GM23338 (cell line): ENCODE data around the gene KCNH4. TPM values are rescaled to one million over a fixed set of nuclear protein-coding genes. Genes with fewer than 3 reads are reported as not detected.
A peak's percentile ranks its signal among the peaks of the same experiment; 100 is the strongest.

Source experiments
- ATAC-seq: fragments of 200-7000 bp; cut with Tn5 transposase; 3 replicates; pipeline ENCODE4 v1.9.1; 2020
- DNase-seq: peaks from one replicate; pipeline ENCODE4 v3.0.0-alpha.2; 2015; ENCODE audit warnings: low spot score
- H2AFZ ChIP-seq: fragments of 200-600 bp; sonication (generic); 2 replicates; pipeline ENCODE4 v1.8.0; 2016; ENCODE audit warnings: antibody characterized with exemption, mild to moderate bottlenecking, moderate library complexity
- H3F3A ChIP-seq: fragments of 200-600 bp; sonication (generic); replicated peaks from 2 replicates; pipeline ENCODE4 v1.8.0; 2017; ENCODE audit warnings: antibody characterized with exemption, mixed run types, low read depth
- H3K27ac ChIP-seq: fragments of 200-600 bp; sonication (generic); 2 replicates; pipeline ENCODE4 v1.6.1; 2016; ENCODE audit warnings: low read depth
- H3K27me3 ChIP-seq: fragments of 200-600 bp; sonication (generic); 2 replicates; pipeline ENCODE4 v1.8.0; 2016; ENCODE audit warnings: mild to moderate bottlenecking, mixed run types, moderate library complexity; ENCODE audit not compliant: insufficient read depth
- H3K36me3 ChIP-seq: fragments of 200-600 bp; sonication (generic); 2 replicates; pipeline ENCODE4 v1.8.0; 2016; ENCODE audit warnings: mild to moderate bottlenecking; ENCODE audit not compliant: insufficient read depth
- H3K4me1 ChIP-seq: fragments of 200-600 bp; sonication (generic); 2 replicates; pipeline ENCODE4 v1.8.0; 2016; ENCODE audit warnings: mild to moderate bottlenecking, moderate library complexity; ENCODE audit not compliant: insufficient read depth
- H3K4me2 ChIP-seq: fragments of 200-600 bp; sonication (generic); 2 replicates; pipeline ENCODE4 v1.7.1; 2017; ENCODE audit warnings: mixed run types
- H3K4me3 ChIP-seq: fragments of 200-600 bp; sonication (generic); 2 replicates; pipeline ENCODE4 v1.6.1; 2016; ENCODE audit warnings: mixed run types
- H3K79me2 ChIP-seq: fragments of 200-600 bp; sonication (generic); replicated peaks from 2 replicates; pipeline ENCODE4 v1.8.0; 2017; ENCODE audit warnings: mild to moderate bottlenecking; ENCODE audit not compliant: insufficient read depth
- H3K9me2 ChIP-seq: fragments of 200-600 bp; sonication (generic); 2 replicates; pipeline ENCODE4 v1.8.0; 2017; ENCODE audit not compliant: insufficient read depth
- H4K20me1 ChIP-seq: fragments of 200-600 bp; sonication (generic); replicated peaks from 2 replicates; pipeline ENCODE4 v1.8.0; 2017; ENCODE audit warnings: mild to moderate bottlenecking; ENCODE audit not compliant: insufficient read depth
- H3K27ac Mint-ChIP-seq: 2 replicates; pipeline ENCODE4 v1.8.0; 2020; ENCODE audit warnings: inconsistent platforms, mild to moderate bottlenecking, moderate library complexity, mixed read lengths
- H3K27me3 Mint-ChIP-seq: 3 replicates; pipeline ENCODE4 v1.8.0; 2022; ENCODE audit warnings: low read depth, mild to moderate bottlenecking, moderate library complexity, mixed read lengths, inconsistent platforms; ENCODE audit not compliant: insufficient read depth, poor library complexity
- H3K36me3 Mint-ChIP-seq: 3 replicates; pipeline ENCODE4 v1.8.0; 2021; ENCODE audit warnings: low read depth, mild to moderate bottlenecking, inconsistent platforms, moderate library complexity, mixed read lengths
- H3K4me1 Mint-ChIP-seq: 3 replicates; pipeline ENCODE4 v1.8.0; 2020; ENCODE audit warnings: mild to moderate bottlenecking, inconsistent platforms, mixed read lengths
- H3K4me3 Mint-ChIP-seq: 3 replicates; pipeline ENCODE4 v1.8.0; 2021; ENCODE audit warnings: moderate library complexity, mild to moderate bottlenecking, inconsistent platforms, mixed read lengths
- H3K9me3 Mint-ChIP-seq: 3 replicates; pipeline ENCODE4 v1.8.0; 2020; ENCODE audit warnings: moderate library complexity, mild to moderate bottlenecking, inconsistent platforms, mixed read lengths
- CREB1 ChIP-seq: fragments of 250-450 bp; sonication (Bioruptor Pico); IDR thresholded peaks from 2 replicates; pipeline ENCODE4 v1.5.0; 2020; ENCODE audit warnings: low read depth, mild to moderate bottlenecking, moderate library complexity
- CTCF ChIP-seq, 2 experiments: fragments of 200-600 bp in 1 of 2; sonication (generic) in 1 of 2; conservative IDR thresholded peaks; 2 replicates each; pipeline versions ENCODE4 v1.5.1 to v1.6.1; 2016 to 2017; ENCODE audit warnings: antibody characterized with exemption in 2 of 2, low read depth in 2 of 2, mild to moderate bottlenecking in 2 of 2, moderate library complexity in 1 of 2
- EZH2phosphoT487 ChIP-seq: fragments of 200-600 bp; sonication (generic); IDR thresholded peaks from one replicate; pipeline ENCODE4 v1.8.1; 2018; ENCODE audit warnings: antibody characterized with exemption; ENCODE audit not compliant: unreplicated experiment
- NANOG ChIP-seq: IDR thresholded peaks from 2 replicates; pipeline ENCODE4 v1.6.1; 2016; ENCODE audit warnings: antibody characterized with exemption, borderline replicate concordance
- POLR2AphosphoS5 ChIP-seq: IDR thresholded peaks from 2 replicates; pipeline ENCODE4 v1.6.1; 2016; ENCODE audit warnings: antibody characterized with exemption, low read depth
- REST ChIP-seq: IDR thresholded peaks from one replicate; pipeline ENCODE4 v1.6.1; 2018; ENCODE audit warnings: antibody characterized with exemption; ENCODE audit not compliant: unreplicated experiment
- ZNF114 ChIP-seq: fragments of 250-450 bp; sonication (Bioruptor Pico); IDR thresholded peaks from 2 replicates; pipeline ENCODE4 v1.5.0; 2020; ENCODE audit warnings: mild to moderate bottlenecking, moderate library complexity
- ZNF331 ChIP-seq: fragments of 250-450 bp; sonication (Bioruptor Pico); IDR thresholded peaks from 2 replicates; pipeline ENCODE4 v1.5.0; 2020; ENCODE audit warnings: low read depth, mild to moderate bottlenecking, moderate library complexity
- ZNF462 ChIP-seq: fragments of 250-450 bp; sonication (Bioruptor Pico); IDR thresholded peaks from 2 replicates; pipeline ENCODE4 v1.5.0; 2020; ENCODE audit warnings: mild to moderate bottlenecking, moderate library complexity
- polyA plus RNA-seq: library from polyadenylated mRNA; unstranded; fragments of >200 nt; fragmentation: Nextera tagmentation; extraction: Ambion mirVana; gene quantifications from 2 replicates; pipeline ENCODE4 v1.2.1, GENCODE V29; 2016
- total RNA-seq: library from RNA; depleted of rRNA; stranded (reverse); fragments of >200 nt; shearing (Covaris generic); gene quantifications from 2 replicates; pipeline ENCODE4 v1.2.3, GENCODE V29; 2014

KCNH4 gene
- total and polyA plus RNA-seq, 2 experiments from 2014 or later = 0.08 to 0.49 TPM

- Histone ChIP-seq H2AFZ (no peak overlapping the region), H4K20me1 (0 out of 2 replicates have a peak, but pooled peaks cover 5% of the 10 kb centered on the region), H3K4me2 (no peak overlapping the region), H3K36me3 (no peaks in the 10 kb centered on the region; the same call in 1 of the 2 replicates), H3K4me1 (peaks cover 11% of the 10 kb centered on the region; the same call in 1 of the 2 replicates), H3K79me2 (no peaks in the 10 kb centered on the region), H3K4me3 (no peak overlapping the region), H3F3A (peaks cover 8% of the 10 kb centered on the region; the same call in 1 of the 2 replicates), H3K27ac (peak overlapping the region; percentile 26; the same call in 1 of the 2 replicates), H3K27me3 (no peaks in the 10 kb centered on the region), H3K9me2 (no peaks in the 10 kb centered on the region)
- peak; percentile 96 for DNase-seq
- Mint-ChIP-seq H3K36me3 (peaks cover 32% of the 10 kb centered on the region), H3K9me3 (no peaks in the 10 kb centered on the region; the same call in 2 of the 3 replicates), H3K27me3 (peaks cover 21% of the 10 kb centered on the region), H3K4me1 (peaks cover 21% of the 10 kb centered on the region), H3K4me3 (no peak overlapping the region), H3K27ac (no peak overlapping the region)
- TF ChIP-seq POLR2AphosphoS5 (no peak), REST (no peak), EZH2phosphoT487 (no peak), ZNF462 (CRISPR knock-in tag) (no peak), CTCF (conservative IDR thresholded peaks at IDR 0.05; ENCODE audit: low read depth in 2 of 2) (peak; percentile 82 to 92), CREB1 (CRISPR knock-in tag) (no peak), NANOG (no peak), ZNF331 (CRISPR knock-in tag) (no peak), ZNF114 (CRISPR knock-in tag) (no peak)
- peak; percentile 26 for ATAC-seq
Observed at GRCh38 chr17:42116705-42117396, 64.1 kb downstream of the KCNH4 start.
